Peyer's patch (tissue), 4 donors: ENCODE data around the gene MEN1.

ENCODE experiments used
- POLR2A ChIP-seq, 2 donors: fragments of 450-650 bp; IDR thresholded peaks; one replicate each; pipeline ENCODE4 v1.5.1; 2017; ENCODE audit warnings: antibody characterized with exemption in 2 of 2, mild to moderate bottlenecking in 2 of 2, moderate library complexity in 2 of 2
- TF ChIP-seq, protein P1 (sequence below), 6 experiments: fragments of 450-650 bp in 4 of 6; fragments of 200-600 bp in 2 of 6; sonication (generic) in 1 of 6; IDR thresholded peaks; one replicate each; pipeline ENCODE4 v1.5.1; 2017 to 2019; ENCODE audit warnings: antibody characterized with exemption in 6 of 6, mild to moderate bottlenecking in 3 of 6, moderate library complexity in 1 of 6

DNA sequence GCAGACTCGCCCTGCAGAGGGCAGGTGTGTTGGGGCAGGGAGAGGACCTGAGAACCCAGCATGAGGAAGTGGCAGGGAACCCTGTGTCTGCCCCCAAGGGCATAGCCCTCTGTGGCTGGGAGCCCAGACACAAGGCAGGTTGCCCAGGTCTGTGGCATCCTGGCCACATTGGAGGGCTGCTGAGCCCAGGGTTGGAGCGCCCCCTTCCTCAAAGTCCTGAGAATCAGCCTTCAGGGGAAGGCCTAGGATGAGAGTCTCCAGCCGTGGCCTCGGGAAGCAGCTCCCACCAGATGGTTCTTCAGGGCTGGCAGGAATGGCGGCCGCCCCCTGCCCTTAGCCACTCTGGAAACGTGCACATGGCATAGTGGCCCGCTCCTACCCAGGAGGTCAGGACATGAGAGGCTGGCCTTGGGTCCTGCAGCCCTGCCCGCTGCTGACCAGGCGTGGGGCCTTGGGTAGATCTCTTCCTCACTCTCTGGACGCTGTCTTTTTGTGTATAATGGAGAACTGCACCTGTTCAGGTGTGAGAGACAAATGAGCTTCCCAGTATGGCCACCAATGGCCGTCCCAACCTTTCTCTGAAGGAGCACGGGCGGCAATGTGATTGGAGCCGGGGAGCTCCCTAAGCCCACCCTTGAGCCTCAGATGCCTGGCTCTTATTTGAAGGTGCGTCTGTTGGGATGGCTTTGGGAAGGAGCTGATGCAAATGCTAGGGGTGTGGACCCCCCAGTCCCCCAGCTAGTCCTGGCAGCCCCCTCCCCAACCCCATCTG lies 38.7 kb upstream of the MEN1 start:
- TF ChIP-seq, protein P1, sequence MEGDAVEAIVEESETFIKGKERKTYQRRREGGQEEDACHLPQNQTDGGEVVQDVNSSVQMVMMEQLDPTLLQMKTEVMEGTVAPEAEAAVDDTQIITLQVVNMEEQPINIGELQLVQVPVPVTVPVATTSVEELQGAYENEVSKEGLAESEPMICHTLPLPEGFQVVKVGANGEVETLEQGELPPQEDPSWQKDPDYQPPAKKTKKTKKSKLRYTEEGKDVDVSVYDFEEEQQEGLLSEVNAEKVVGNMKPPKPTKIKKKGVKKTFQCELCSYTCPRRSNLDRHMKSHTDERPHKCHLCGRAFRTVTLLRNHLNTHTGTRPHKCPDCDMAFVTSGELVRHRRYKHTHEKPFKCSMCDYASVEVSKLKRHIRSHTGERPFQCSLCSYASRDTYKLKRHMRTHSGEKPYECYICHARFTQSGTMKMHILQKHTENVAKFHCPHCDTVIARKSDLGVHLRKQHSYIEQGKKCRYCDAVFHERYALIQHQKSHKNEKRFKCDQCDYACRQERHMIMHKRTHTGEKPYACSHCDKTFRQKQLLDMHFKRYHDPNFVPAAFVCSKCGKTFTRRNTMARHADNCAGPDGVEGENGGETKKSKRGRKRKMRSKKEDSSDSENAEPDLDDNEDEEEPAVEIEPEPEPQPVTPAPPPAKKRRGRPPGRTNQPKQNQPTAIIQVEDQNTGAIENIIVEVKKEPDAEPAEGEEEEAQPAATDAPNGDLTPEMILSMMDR (IDR thresholded peaks at IDR 0.05): peak in 5 of 6 experiments; percentile 24 to 60 (median 53)
- TF ChIP-seq POLR2A (IDR thresholded peaks at IDR 0.05): no peak
